NB4 (cell line): ENCODE results near the gene CPNE4.

Experiments used
- POLR2A ChIP-seq: IDR thresholded peaks from 2 replicates; pipeline ENCODE4 v1.6.1; 2011; ENCODE audit warnings: mild to moderate bottlenecking; ENCODE audit not compliant: insufficient read length; ENCODE audit errors: extremely low read depth
- TF ChIP-seq, protein P1 (sequence below): IDR thresholded peaks from one replicate; pipeline ENCODE4 v1.5.1; 2012; ENCODE audit warnings: low read depth, low read length

DNA sequence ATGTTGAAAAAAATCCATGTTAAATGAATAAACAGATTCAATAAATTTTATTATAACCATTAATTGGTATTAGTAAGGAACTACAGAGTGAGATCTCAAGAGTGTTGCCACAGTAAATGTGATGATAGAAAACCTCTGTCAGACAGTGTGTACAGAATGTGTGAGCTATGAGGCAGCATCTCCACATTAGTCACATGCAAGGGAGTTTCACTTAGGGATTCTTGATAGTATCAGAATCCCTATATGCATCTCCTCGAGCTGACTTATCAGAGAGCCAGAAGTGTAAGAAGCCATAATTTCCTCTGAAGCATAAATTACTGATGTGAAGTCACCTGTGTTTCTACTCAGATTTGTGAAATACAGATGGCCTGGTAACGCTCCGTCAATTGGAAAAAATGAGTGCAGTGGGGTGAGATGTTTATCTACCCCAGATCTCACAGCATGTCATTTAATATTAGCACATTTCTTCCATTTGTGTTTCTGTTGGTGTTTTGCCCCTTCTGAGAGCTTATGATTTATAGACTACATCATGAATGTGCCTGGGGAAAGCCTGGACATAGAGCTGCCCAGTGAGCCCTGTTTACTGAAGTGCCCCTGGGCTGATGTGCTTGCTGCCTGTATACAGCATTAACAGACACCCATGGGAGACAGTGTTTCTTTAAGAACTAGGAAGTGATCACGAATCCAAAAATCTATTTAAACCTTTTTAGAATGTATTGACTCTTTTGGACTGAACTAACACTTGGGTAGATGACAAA lies 262.4 kb downstream of the CPNE4 start:
- no peak for TF ChIP-seq POLR2A
- TF ChIP-seq, protein P1, sequence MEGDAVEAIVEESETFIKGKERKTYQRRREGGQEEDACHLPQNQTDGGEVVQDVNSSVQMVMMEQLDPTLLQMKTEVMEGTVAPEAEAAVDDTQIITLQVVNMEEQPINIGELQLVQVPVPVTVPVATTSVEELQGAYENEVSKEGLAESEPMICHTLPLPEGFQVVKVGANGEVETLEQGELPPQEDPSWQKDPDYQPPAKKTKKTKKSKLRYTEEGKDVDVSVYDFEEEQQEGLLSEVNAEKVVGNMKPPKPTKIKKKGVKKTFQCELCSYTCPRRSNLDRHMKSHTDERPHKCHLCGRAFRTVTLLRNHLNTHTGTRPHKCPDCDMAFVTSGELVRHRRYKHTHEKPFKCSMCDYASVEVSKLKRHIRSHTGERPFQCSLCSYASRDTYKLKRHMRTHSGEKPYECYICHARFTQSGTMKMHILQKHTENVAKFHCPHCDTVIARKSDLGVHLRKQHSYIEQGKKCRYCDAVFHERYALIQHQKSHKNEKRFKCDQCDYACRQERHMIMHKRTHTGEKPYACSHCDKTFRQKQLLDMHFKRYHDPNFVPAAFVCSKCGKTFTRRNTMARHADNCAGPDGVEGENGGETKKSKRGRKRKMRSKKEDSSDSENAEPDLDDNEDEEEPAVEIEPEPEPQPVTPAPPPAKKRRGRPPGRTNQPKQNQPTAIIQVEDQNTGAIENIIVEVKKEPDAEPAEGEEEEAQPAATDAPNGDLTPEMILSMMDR, result no peak
